GM19372 (cell line): ENCODE results near the gene RANBP17.

ENCODE experiments used
- ATAC-seq: cut with Tn5 transposase; IDR thresholded peaks from one replicate; pipeline ENCODE4 v1.9.1; 2021; ENCODE audit warnings: mild to moderate bottlenecking, low read depth, moderate library complexity; ENCODE audit not compliant: unreplicated experiment

Gene RANBP17

DNA sequence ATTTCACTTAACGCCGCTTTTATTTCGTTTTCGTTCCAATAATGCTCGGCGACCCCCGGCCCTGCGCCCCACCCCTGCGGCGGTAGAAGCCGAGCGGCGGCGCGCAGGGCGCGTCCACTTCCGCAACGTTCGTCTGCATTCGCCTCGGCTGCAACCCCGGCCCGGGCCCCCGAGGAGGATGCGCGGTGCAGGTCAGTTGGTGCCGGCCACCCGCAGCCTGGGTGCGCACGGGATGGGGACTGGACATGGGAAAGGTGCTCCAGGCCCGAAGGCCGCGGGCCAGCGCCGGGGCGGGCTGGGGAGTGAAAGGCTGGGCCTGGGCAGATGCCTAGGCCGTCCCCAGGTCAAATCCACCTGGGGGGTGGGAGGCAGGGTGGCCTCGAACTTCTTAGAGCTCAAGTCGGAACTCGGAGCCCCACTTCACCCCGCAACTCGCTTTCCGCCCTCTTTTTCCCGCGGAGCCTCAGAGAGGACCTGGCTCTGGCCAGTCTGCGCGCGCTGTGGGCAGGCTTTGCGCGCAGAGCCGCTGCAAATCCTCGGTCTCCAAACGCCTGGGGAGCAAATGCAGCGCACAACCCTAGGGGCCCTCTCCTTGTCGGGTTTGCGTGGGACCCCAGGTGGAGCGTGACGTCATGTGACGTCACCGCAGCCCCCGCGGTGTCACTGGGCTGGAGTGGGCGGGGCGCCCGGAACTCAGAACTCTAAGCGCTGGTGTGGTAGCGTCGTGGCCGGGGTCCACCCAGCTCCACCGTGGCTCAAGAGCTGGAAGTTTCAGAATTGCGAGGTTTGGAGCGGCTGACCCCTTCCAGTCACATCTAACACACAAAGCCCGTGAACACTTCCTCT is 450.5 kb downstream of the RANBP17 start:
- no peak for ATAC-seq

DNA sequence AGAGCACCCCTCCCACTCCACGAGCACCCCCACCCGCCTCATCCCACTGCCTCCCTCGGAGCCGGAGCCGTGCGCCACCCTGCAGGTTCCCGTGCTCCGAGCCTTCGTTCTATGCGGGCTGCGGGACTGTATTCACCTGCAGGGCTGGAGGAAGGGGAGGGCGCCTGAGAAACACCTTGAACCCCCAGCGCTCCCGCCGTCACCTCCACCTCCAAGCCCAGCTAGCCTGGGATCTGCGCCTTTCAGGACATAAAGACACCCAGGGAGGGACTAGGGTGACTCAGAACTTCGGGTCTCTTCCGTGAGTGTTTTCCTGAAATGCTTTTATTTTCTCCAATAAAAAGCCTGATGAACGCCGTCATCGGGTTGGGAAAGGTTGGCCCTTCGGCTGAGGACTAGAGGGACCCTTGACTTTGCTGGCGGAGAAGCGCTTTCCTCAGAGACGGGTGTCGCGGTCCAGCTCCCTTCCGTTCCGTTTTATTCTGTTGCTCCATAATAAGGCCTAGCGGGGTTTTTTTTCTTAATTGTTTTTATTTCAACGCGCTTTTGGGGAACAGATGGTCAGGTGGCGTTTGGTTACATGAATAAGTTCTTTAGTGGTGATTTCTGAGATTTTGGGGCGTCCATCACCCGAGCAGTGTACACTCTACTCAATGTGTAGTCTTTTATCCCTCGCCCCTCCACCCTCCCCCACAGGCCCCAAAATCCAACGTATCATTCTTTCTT is 451.8 kb downstream of the RANBP17 start:
- no peak for ATAC-seq

DNA sequence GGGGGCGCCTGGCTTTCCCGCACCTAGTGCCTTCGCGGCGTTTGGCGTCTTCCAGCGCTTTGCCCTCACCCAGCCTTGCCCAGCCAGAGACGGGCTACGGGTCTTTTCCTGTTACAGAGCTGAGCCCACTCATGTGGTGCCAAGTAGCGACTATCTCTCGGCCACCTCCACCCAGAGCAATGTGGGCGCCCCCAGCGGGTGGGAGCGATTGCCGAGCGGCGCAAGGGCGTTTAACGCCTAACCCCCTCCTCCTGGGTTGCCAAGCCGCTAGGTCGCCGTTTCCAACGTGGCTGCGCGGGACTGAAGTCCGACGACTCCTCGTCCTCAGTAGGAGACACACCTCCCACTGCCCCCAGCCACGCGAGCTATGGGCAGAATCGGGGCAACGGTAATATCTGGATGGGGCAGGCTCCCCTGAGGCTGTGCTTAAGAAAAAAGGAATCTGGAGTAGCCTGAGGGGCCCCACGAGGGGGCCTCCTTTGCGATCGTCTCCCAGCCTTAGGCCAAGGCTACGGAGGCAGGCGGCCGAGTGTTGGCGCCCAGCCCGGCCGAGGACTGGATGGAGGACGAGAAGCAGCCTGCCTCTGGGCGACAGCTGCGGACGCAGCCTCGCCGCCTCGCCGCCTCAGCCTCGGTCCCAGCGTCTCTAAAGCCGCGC is 453.0 kb downstream of the RANBP17 start:
- no peak for ATAC-seq

GRCh38 chr5:171315386-171315891 is 453.6 kb downstream of the RANBP17 start:
- no peak for ATAC-seq

DNA sequence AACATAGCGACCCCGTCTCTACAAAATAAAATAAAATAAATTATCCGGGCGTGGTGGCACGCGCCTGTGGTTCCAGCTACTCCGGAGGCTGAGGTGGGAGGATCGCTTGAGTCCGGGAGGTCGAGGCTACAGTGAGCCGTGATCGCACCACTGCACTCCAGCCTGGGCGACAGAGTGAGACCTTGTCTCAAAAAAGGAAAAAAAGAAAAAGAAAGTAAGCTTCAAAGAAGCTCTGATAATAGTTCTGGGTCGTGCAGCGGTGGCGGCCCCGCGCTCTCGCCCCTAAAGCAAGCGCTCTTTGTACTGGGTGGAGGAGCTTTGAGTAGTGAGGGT is 454.1 kb downstream of the RANBP17 start:
- ATAC-seq, result no peak

GRCh38 chr5:171316258-171317121 is 454.7 kb downstream of the RANBP17 start:
- ATAC-seq, result no peak

GRCh38 chr5:171317230-171317629 is 455.4 kb downstream of the RANBP17 start:
- no peak for ATAC-seq

GRCh38 chr5:171318026-171318425 is 456.2 kb downstream of the RANBP17 start:
- no peak for ATAC-seq

DNA sequence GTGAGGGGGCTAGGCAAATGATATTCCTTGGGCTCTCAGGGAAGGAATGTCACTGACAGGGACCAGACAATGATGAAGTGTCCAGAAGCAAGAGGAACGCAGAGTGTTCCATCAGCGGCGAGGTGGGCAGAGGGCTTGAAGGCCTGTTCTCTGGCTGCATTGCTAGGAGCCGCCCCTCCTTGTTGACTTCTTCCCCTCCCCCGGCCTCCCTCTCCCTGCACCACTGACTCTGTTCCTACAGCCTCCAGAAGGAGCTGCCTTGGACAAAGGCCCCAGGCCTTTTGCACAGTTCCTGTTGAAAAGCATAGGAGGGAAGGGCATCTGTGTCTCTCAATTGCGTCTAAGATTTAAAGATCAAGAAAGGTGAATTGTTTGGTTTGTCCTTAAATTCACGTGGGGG is 459.6 kb downstream of the RANBP17 start:
- ATAC-seq, result no peak

DNA sequence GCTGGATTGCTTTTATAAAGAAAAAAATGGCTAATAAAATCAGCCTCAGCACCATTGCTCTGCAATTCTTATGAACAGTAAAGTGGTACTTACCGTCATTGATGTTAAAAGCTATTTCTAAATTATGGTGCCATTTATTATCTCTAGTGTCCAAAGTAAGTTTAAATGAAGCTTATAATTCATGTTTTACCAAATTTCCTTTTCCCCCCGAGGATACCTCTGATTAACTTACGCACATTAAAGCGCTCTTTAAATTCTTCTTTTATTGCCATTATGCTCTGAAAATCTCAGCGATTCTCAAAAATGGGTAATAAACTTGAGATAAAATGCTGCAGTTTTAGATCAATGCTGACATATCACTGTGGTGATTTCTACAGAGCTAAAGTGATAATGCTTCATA is 460.7 kb downstream of the RANBP17 start:
- ATAC-seq, result no peak

DNA sequence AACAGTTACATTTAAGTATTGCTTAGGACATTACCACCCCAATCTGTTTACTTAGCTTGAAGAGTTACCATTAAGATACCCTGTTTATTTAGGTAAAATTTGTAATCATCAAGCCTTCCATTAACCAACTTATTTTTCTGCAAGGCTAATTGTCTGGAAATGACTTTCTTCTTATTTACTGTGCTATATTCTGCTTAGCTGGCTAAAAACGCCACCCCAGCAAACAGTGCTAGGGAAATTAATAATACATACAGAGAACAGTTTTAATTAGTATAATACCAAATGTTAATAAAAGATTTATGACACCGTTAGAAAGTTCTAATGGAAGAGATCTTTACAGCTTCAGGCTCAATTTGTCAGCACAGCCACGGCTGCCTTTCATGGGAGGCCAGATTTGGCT is 461.2 kb downstream of the RANBP17 start:
- no peak for ATAC-seq

- no peak for ATAC-seq
Observed at GRCh38 chr5:171323806-171324632, 462.2 kb downstream of the RANBP17 start.

GRCh38 chr5:171330021-171330420 is 468.2 kb downstream of the RANBP17 start:
- no peak for ATAC-seq

- ATAC-seq, result no peak
Observed at GRCh38 chr5:171335616-171336015, 473.8 kb downstream of the RANBP17 start.

DNA sequence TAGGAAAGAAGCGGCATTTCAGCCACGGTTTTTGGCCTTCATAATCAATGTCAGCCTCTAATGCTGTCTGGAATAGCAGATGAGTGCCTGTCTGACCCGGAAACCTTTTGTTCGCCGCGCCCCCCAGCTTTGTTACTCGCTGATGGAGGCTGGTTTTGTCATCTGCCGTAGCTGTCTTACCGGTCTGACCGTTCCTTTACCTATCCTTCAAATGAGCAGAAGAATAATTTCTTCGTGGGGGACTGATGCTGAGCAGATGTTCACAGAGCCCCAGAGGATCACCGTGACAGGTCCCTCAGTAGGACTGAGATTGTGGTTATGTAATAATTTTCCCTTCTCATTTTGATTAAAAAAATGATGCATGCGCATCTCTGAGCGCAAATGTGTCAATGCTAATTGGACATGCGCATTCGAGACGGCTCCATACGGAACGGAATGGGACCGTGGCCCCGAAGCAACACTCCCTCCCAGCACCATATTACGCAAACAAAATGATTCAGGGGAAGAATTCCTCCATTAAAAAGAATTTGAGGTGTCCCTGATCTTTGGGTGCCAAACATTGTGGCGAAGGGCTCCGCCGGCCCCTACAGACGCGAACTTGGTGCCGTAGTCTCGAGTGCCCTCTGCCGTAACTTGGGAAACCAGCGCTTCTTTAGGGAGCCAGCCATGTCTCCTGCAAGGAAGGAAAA is 474.8 kb downstream of the RANBP17 start:
- no peak for ATAC-seq

GRCh38 chr5:171337210-171337569 is 475.4 kb downstream of the RANBP17 start:
- no peak for ATAC-seq

DNA sequence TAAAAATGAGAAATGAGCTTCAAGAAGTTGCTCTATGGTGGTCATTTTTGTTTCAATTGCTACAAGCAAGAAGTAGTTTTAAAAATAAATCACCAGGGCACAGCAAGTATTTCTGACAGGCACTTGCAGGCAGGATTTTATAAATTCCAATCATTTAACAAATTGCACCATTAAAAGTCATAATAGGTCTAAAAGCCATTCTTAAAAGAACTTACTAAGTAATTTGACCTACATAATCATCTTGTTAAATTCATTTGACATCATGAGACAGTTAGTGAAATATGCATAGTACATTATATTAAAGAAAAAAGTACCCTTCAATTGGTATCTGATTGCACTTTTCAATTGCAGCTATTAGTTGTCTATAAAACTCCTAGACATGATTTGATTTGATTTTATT is 478.2 kb downstream of the RANBP17 start:
- ATAC-seq, result no peak

DNA sequence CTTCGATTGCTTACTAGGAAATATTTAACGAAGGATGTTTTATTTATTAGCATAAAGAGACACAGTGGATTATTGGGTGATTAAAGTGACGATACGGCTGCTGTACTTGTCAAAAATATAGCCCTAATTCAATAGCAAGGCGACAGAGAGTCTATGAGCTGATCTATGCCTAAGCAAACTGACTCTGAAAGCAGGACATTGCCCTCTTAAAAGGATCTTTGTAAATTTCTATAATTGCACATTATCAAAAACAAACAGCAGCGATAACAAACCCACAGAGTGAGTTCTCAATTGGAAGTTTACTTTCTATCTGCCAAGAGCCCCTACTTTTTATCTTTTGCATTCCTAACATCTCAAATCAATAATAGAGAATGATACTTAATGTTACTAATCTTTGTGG is 478.7 kb downstream of the RANBP17 start:
- ATAC-seq, result no peak
